Left cardiac atrium (tissue), 4 donors: ENCODE results near the gene RPS6KA2. TPM values are rescaled to one million over a fixed set of nuclear protein-coding genes. Genes with fewer than 3 reads are reported as not detected.

ENCODE experiments used
- ATAC-seq, 2 donors: fragments of 200-7000 bp; cut with Tn5 transposase; one replicate each; pipeline ENCODE4 v1.9.1; 2020; ENCODE audit warnings: mild to moderate bottlenecking in 2 of 2, moderate library complexity in 2 of 2
- DNase-seq: peaks from one replicate; pipeline ENCODE4 v3.0.0-alpha.2; 2020
- intact Hi-C, 2 donors: fragments of 100-400 bp; cut with DNase I; formaldehyde crosslinking; loops; one replicate each; pipeline versions ENCODE4 v1.14.1 to v1.15.1; 2022 to 2023
- total RNA-seq, 2 donors: library from RNA; stranded (reverse); fragmentation: NEBNext Ultra II Directional; extraction: Animal tissue kit (Norgen Biotek cat#: 25700); gene quantifications; one replicate each; pipeline ENCODE4 v1.2.1, GENCODE V29; 2021
- donor health status: DM: no; HTN: yes; CAD: no.
- donor health status: DM: no; HTN: yes; CAD: no; lungs with severe emphysema.
- donor health status: DM: yes; HTN: yes; CAD: no.
- donor health status: Dilated cardiomyopathy.

The RPS6KA2 gene
- total RNA-seq, 2 donors from 2014 or later = 59.6 to 95.7 TPM

- ATAC-seq (peak in 1 of 2 donors; percentile 6), DNase-seq (no peak)
- intact Hi-C loops = no loop called here
These were observed 6.5 kb downstream of the RPS6KA2 start for GRCh38 chr6:166620478-166621113.

- intact Hi-C loops = loop anchor here (10.0 kb wide), 1 partner anchor 65 kb away; no protein-coding TSS in a partner anchor
- DNase-seq (no peak), ATAC-seq (peak in 1 of 2 donors; percentile 78)
These were observed 7.1 kb downstream of the RPS6KA2 start for GRCh38 chr6:166619912-166620311.

- ATAC-seq (no peak), DNase-seq (no peak)
- intact Hi-C loops = loop anchor here (10.0 kb wide), 1 partner anchor 64 kb away; no protein-coding TSS in a partner anchor
These were observed 7.9 kb downstream of the RPS6KA2 start for GRCh38 chr6:166618866-166619761.

- DNase-seq (no peak), ATAC-seq (no peak)
- intact Hi-C loops = loop anchor here (10.0 kb wide), 1 partner anchor 63 kb away; no protein-coding TSS in a partner anchor
These were observed 8.8 kb downstream of the RPS6KA2 start for GRCh38 chr6:166618251-166618650.

- DNase-seq = no peak
- intact Hi-C loops = loop anchor here (10.0 kb wide), 1 partner anchor 63 kb away; no protein-coding TSS in a partner anchor
- no peak for ATAC-seq
These were observed 9.7 kb downstream of the RPS6KA2 start for GRCh38 chr6:166617359-166617758.

- ATAC-seq = no peak
- intact Hi-C loops = loop anchor here (10.0 kb wide), 1 partner anchor 62 kb away; no protein-coding TSS in a partner anchor
These were observed 10.5 kb downstream of the RPS6KA2 start for GRCh38 chr6:166616261-166617238.

GRCh38 chr6:166615059-166615770 lies 11.8 kb downstream of the RPS6KA2 start:
- peak; percentile 81 to 82 for ATAC-seq
- DNase-seq = peak; percentile 71

More at GRCh38 chr6:166616261-166617238, 10.5 kb downstream of the RPS6KA2 start:
- DNase-seq = no peak

GRCh38 chr6:166614589-166614988 lies 12.5 kb downstream of the RPS6KA2 start:
- ATAC-seq (peak in 1 of 2 donors; percentile 6), DNase-seq (no peak)
- intact Hi-C loops = loop anchor here (10.0 kb wide), 1 partner anchor 60 kb away; no protein-coding TSS in a partner anchor

More at GRCh38 chr6:166615059-166615770, 11.8 kb downstream of the RPS6KA2 start:
- intact Hi-C loops = loop anchor here (10.0 kb wide), 1 partner anchor 60 kb away; no protein-coding TSS in a partner anchor

- intact Hi-C loops = loop anchor here (10.0 kb wide), 1 partner anchor 59 kb away; no protein-coding TSS in a partner anchor
- DNase-seq = no peak
- ATAC-seq = peak in 1 of 2 donors; percentile 6
These were observed 12.9 kb downstream of the RPS6KA2 start for GRCh38 chr6:166614171-166614583.

GRCh38 chr6:166613027-166613426 lies 14.0 kb downstream of the RPS6KA2 start:
- ATAC-seq (no peak), DNase-seq (no peak)
- intact Hi-C loops = loop anchor here (10.0 kb wide), 1 partner anchor 58 kb away; no protein-coding TSS in a partner anchor

- DNase-seq (no peak), ATAC-seq (peak; percentile 39 to 64)
- intact Hi-C loops = loop anchor here (10.0 kb wide), 1 partner anchor 58 kb away; no protein-coding TSS in a partner anchor
These were observed 14.6 kb downstream of the RPS6KA2 start for GRCh38 chr6:166612471-166612881.

GRCh38 chr6:166611631-166612030 lies 15.4 kb downstream of the RPS6KA2 start:
- ATAC-seq (no peak), DNase-seq (no peak)
- intact Hi-C loops = loop anchor here (10.0 kb wide), 1 partner anchor 57 kb away; no protein-coding TSS in a partner anchor

- intact Hi-C loops = loop anchor here (10.0 kb wide), 1 partner anchor 55 kb away; no protein-coding TSS in a partner anchor
- ATAC-seq = no peak
- no peak for DNase-seq
These were observed 17.0 kb downstream of the RPS6KA2 start for GRCh38 chr6:166610069-166610468.

GRCh38 chr6:166608774-166609173 lies 18.3 kb downstream of the RPS6KA2 start:
- intact Hi-C loops = no loop called here
- ATAC-seq (no peak), DNase-seq (no peak)

GRCh38 chr6:166605752-166606151 lies 21.3 kb downstream of the RPS6KA2 start:
- intact Hi-C loops = no loop called here
- DNase-seq (no peak), ATAC-seq (no peak)

GRCh38 chr6:166604911-166605310 lies 22.1 kb downstream of the RPS6KA2 start:
- DNase-seq (no peak), ATAC-seq (no peak)
- intact Hi-C loops = no loop called here

- no peak for DNase-seq
- ATAC-seq = no peak
- intact Hi-C loops = no loop called here
These were observed 22.7 kb downstream of the RPS6KA2 start for GRCh38 chr6:166604328-166604727.
